Astrocyte (in vitro differentiated cells and primary cell): ENCODE results near the gene CA10. TPM values are rescaled to one million over a fixed set of nuclear protein-coding genes. Genes with fewer than 3 reads are reported as not detected.

ENCODE experiments used
- DNase-seq: peaks from one replicate; pipeline ENCODE4 v3.0.0-alpha.2; 2010; ENCODE audit warnings: low read depth
- FAIRE-seq: peaks from 2 replicates; lab custom pipeline; 2011; peaks lifted over from hg19 to GRCh38; lab: Jason Lieb, UNC
- H2AFZ ChIP-seq: 2 replicates; pipeline ENCODE4 v1.6.0; 2012; ENCODE audit warnings: low read depth, low read length, inconsistent platforms
- H3K27ac ChIP-seq: 2 replicates; pipeline ENCODE4 v1.5.1; 2011; ENCODE audit warnings: low read depth, low read length, inconsistent platforms
- H3K27me3 ChIP-seq: 2 replicates; pipeline ENCODE4 v1.6.0; 2011; ENCODE audit warnings: low read length, inconsistent platforms; ENCODE audit not compliant: insufficient read depth
- H3K36me3 ChIP-seq: 2 replicates; pipeline ENCODE4 v1.5.1; 2011; ENCODE audit warnings: low read length, inconsistent platforms; ENCODE audit not compliant: insufficient read depth
- H3K4me1 ChIP-seq: 2 replicates; pipeline ENCODE4 v1.5.1; 2011; ENCODE audit warnings: low read length, inconsistent platforms; ENCODE audit not compliant: insufficient read depth
- H3K4me2 ChIP-seq: 2 replicates; pipeline ENCODE4 v1.6.0; 2012; ENCODE audit warnings: low read length, inconsistent platforms
- H3K4me3 ChIP-seq: 2 replicates; pipeline ENCODE4 v1.5.1; 2011; ENCODE audit warnings: low read depth, mild to moderate bottlenecking, low read length, inconsistent platforms; ENCODE audit not compliant: insufficient read depth
- H3K79me2 ChIP-seq: 2 replicates; pipeline ENCODE4 v1.6.0; 2012; ENCODE audit warnings: mild to moderate bottlenecking, low read length, inconsistent platforms; ENCODE audit not compliant: insufficient read depth
- H3K9ac ChIP-seq: 2 replicates; pipeline ENCODE4 v1.6.0; 2012; ENCODE audit warnings: mild to moderate bottlenecking, low read length, inconsistent platforms
- H3K9me3 ChIP-seq: 2 replicates; pipeline ENCODE4 v1.5.1; 2012; ENCODE audit warnings: low read depth, mild to moderate bottlenecking, low read length, inconsistent platforms; ENCODE audit not compliant: insufficient read depth
- H4K20me1 ChIP-seq: 2 replicates; pipeline ENCODE4 v1.6.0; 2012; ENCODE audit warnings: low read length, inconsistent platforms; ENCODE audit not compliant: insufficient read depth
- H3K27ac Mint-ChIP-seq: one replicate; pipeline ENCODE4 v1.8.0; 2021; ENCODE audit warnings: mild to moderate bottlenecking, mixed read lengths; ENCODE audit not compliant: unreplicated experiment
- H3K27me3 Mint-ChIP-seq: one replicate; pipeline ENCODE4 v1.8.0; 2021; ENCODE audit warnings: low read depth, mixed read lengths; ENCODE audit not compliant: unreplicated experiment
- H3K36me3 Mint-ChIP-seq: one replicate; pipeline ENCODE4 v1.8.0; 2021; ENCODE audit warnings: low read depth, mixed read lengths; ENCODE audit not compliant: unreplicated experiment
- H3K4me1 Mint-ChIP-seq: one replicate; pipeline ENCODE4 v1.8.0; 2021; ENCODE audit warnings: low read depth, mixed read lengths; ENCODE audit not compliant: unreplicated experiment
- H3K4me3 Mint-ChIP-seq: one replicate; pipeline ENCODE4 v1.8.0; 2021; ENCODE audit warnings: mild to moderate bottlenecking, moderate library complexity, mixed read lengths; ENCODE audit not compliant: unreplicated experiment
- H3K9me3 Mint-ChIP-seq: one replicate; pipeline ENCODE4 v1.8.0; 2021; ENCODE audit warnings: mild to moderate bottlenecking, mixed read lengths; ENCODE audit not compliant: unreplicated experiment
- EZH2 ChIP-seq: IDR thresholded peaks from 2 replicates; pipeline ENCODE4 v1.6.1; 2012; ENCODE audit warnings: mild to moderate bottlenecking, low read length, inconsistent platforms; ENCODE audit not compliant: insufficient read depth
- total RNA-seq: library from RNA; stranded (reverse); gene quantifications from 2 replicates; pipeline ENCODE4 v1.2.1, GENCODE V29; 2021
- TF ChIP-seq, protein P1 (sequence below): IDR thresholded peaks from 2 replicates; pipeline ENCODE4 v1.5.1; 2011; ENCODE audit warnings: low read depth, mild to moderate bottlenecking, inconsistent platforms, low read length, moderate library complexity; ENCODE audit not compliant: insufficient read depth

CA10 gene
- total RNA-seq, 1 donor from 2014 or later, result 0.43 TPM

DNA sequence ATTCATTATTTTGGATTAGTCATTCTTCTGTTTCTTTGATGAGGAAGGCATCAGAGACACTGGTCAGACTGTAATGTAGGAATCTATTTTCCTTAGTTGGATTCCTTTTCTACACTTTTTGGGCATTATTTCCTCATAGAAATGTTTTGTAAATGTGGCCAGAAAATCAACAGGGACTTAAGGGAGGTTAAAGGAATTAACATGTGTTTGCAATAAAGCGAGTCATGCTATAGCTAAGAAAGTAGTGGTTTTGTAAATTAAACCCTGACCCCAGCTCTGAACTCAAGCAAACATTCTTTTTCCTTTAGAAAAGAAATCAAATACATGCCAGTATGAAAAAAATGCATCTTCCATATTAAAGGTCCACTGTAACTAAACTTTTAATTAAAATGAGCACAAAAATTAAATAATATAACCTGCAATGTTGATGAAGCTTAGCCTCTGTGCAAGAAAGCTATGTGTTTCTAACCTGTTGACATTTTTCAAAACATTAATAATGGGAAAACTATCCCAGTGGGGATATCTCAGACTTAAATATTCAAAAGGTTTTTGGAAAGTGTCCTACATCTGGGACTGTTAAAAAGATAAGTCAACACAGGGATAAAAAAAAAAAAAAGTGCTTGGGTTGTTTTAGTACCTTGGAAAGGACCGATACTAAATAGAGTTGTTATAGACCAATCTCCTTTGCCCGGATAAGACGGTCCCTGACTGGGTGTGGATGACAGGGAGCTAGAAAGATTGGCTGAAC, 428.0 kb downstream of the CA10 start:
- H3K9me3 Mint-ChIP-seq, result no peaks in the 10 kb centered on the region
- no peak overlapping the region for H3K4me3 Mint-ChIP-seq
- TF ChIP-seq EZH2, result no peak
- TF ChIP-seq, protein P1, sequence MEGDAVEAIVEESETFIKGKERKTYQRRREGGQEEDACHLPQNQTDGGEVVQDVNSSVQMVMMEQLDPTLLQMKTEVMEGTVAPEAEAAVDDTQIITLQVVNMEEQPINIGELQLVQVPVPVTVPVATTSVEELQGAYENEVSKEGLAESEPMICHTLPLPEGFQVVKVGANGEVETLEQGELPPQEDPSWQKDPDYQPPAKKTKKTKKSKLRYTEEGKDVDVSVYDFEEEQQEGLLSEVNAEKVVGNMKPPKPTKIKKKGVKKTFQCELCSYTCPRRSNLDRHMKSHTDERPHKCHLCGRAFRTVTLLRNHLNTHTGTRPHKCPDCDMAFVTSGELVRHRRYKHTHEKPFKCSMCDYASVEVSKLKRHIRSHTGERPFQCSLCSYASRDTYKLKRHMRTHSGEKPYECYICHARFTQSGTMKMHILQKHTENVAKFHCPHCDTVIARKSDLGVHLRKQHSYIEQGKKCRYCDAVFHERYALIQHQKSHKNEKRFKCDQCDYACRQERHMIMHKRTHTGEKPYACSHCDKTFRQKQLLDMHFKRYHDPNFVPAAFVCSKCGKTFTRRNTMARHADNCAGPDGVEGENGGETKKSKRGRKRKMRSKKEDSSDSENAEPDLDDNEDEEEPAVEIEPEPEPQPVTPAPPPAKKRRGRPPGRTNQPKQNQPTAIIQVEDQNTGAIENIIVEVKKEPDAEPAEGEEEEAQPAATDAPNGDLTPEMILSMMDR, result no peak
- Histone ChIP-seq H3K36me3 (no peaks in the 10 kb centered on the region), H3K9me3 (no peaks in the 10 kb centered on the region), H3K27ac (no peak overlapping the region), H2AFZ (no peak overlapping the region), H4K20me1 (no peaks in the 10 kb centered on the region), H3K4me3 (no peak overlapping the region), H3K4me2 (no peak overlapping the region), H3K27me3 (no peaks in the 10 kb centered on the region), H3K79me2 (no peaks in the 10 kb centered on the region), H3K9ac (no peak overlapping the region), H3K4me1 (no peaks in the 10 kb centered on the region)
- no peaks in the 10 kb centered on the region for H3K4me1 Mint-ChIP-seq
- H3K27ac Mint-ChIP-seq, result no peak overlapping the region
- DNase-seq (no peak), FAIRE-seq (no peak)
- no peaks in the 10 kb centered on the region for H3K27me3 Mint-ChIP-seq
- no peaks in the 10 kb centered on the region for H3K36me3 Mint-ChIP-seq

DNA sequence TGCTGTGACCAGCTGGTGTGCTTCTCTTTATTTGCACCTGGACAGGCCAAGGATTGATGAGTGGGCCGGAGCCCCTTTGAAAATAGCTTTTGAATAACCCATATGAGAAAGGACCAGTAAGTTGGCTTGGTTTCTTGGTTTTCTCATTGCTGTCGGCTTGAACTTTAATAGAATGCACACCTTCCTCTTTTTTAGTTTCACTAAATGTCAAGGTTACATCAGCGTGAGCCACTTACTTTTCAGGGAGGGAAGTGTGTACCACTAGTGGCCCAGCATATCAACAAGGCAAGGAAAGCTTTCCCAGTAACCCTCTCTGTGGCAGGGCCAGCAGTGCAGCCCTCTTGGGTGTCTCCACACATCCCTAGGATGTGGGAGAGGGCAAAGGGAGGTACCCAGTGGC, 433.3 kb downstream of the CA10 start:
- Mint-ChIP-seq H3K36me3 (no peaks in the 10 kb centered on the region), H3K27ac (no peak overlapping the region), H3K4me3 (no peak overlapping the region), H3K9me3 (no peaks in the 10 kb centered on the region), H3K27me3 (peaks cover 5% of the 10 kb centered on the region), H3K4me1 (no peaks in the 10 kb centered on the region)
- H3K4me3 ChIP-seq, result no peak overlapping the region
- H2AFZ ChIP-seq, result no peak overlapping the region
- TF ChIP-seq EZH2, result no peak
- TF ChIP-seq, protein P1, result no peak
- no peaks in the 10 kb centered on the region for H3K79me2 ChIP-seq
- no peaks in the 10 kb centered on the region for H3K36me3 ChIP-seq
- DNase-seq, result no peak
- no peak overlapping the region for H3K9ac ChIP-seq
- H3K27ac ChIP-seq, result no peak overlapping the region
- no peak overlapping the region for H3K4me2 ChIP-seq
- no peak for FAIRE-seq
- no peaks in the 10 kb centered on the region for H4K20me1 ChIP-seq
- no peaks in the 10 kb centered on the region for H3K4me1 ChIP-seq
- no peaks in the 10 kb centered on the region for H3K27me3 ChIP-seq
- no peaks in the 10 kb centered on the region for H3K9me3 ChIP-seq

DNA sequence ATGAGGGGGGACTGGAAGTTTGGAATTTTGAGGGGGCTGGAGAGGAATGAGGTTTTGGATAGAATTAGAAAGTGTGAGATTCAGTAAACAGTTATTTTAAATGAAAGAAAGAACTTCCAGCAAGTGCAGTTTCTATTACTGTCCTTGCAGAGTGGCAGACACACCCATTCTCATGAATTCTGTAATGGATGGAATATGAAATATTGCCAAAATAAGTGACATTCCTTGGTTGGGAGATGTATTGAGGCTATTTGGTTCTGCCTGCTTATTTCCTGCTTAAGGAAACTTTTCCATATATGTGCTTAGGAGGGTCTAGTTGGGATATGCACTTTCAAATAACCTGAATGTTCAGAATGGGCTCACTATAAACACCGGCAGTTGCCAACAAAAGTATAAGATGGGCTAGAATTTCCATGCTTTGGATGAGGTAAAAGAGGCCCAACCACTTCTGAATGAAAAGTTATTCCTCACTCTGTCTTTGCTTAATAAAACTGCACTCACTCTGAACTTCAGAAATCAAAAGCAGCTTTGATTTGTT, 434.4 kb downstream of the CA10 start:
- Histone ChIP-seq H3K4me2 (no peak overlapping the region), H4K20me1 (no peaks in the 10 kb centered on the region), H2AFZ (no peak overlapping the region), H3K4me3 (no peak overlapping the region), H3K27ac (no peak overlapping the region), H3K79me2 (no peaks in the 10 kb centered on the region), H3K36me3 (no peaks in the 10 kb centered on the region), H3K27me3 (no peaks in the 10 kb centered on the region), H3K9ac (no peak overlapping the region), H3K4me1 (no peaks in the 10 kb centered on the region), H3K9me3 (no peaks in the 10 kb centered on the region)
- Mint-ChIP-seq H3K4me1 (no peaks in the 10 kb centered on the region), H3K27me3 (peaks cover 5% of the 10 kb centered on the region), H3K27ac (no peak overlapping the region), H3K36me3 (no peaks in the 10 kb centered on the region), H3K9me3 (no peaks in the 10 kb centered on the region), H3K4me3 (no peak overlapping the region)
- DNase-seq (no peak), FAIRE-seq (no peak)
- TF ChIP-seq EZH2, result no peak
- TF ChIP-seq, protein P1, result no peak
